ENCODE data around the gene CNPY3.
A peak's percentile ranks its signal among the peaks of the same experiment; 100 is the strongest.

CNPY3 gene

DNA sequence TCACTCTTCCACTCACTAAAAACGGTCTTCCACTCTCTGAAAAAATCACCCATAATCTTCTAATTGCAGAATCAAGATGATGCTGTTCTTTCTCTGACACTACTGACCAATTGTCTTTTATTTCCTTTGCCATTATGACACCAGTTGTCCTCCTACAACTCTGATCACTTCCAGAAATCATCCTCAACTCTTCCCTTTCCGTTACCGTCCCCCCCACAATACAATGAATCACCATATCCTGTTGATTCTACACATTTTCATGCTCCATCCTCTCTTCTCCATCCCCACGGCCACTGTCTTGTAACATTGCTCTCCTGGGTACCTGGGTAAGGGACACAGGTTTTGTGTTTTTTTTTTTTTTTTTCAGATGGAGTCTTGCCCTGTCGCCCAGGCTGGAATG lies 52.6 kb downstream of the CNPY3 start:
- DNase-seq (ENCODE audit: low spot score), result no peak

DNA sequence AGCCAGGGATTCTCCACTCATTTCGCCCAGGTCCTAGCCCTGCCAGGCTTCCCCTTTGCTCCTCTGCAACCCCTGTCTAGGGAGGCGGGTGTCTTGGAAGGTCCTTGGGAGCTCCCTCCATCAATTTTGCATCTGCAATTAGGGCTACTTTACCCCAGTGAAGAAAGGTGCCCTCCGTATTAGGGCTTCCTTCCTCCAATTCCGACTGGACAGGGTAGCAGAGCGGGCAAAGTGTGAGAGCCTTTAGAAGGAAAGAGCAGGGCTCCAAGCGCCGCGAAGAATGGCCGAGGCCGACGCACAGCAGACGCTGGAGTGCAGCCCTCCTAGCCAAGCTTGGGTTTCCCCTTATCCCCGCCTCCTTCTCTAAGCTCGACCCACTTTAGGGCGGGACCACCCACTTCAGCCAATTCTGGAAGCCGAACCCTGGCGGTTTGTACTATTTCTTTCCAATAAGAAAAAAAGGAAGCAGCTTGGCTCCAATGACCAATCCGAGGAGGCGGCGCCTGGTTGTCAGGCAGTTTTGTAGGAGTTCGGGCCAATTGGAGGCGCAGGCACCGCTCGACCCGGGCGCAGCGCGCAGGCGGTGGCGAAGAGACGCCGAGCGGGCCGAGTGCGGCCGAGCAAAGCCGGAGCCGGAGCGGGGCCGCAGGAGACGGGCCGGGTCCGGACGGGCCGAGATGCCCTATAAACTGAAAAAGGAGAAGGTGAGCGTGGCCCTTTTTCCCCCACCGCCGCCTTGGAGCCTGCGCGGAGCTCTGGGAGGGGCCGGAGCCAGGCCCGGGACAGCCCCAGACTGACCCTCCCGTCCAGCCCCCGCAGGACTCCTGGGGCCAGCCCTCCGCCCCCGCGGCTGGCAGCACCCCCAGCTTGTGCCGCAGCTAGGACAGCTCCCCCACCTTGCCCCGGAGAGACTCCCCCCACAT lies 55.0 kb downstream of the CNPY3 start, which contains the start of gene PPP2R5D:
PPP2R5D (plus strand) TSS at position 570 of the 923 bp plus-strand sequence; CDS start at position 678, 108 bp downstream.
- peak; percentile 99 for DNase-seq (ENCODE audit: low spot score)

DNA sequence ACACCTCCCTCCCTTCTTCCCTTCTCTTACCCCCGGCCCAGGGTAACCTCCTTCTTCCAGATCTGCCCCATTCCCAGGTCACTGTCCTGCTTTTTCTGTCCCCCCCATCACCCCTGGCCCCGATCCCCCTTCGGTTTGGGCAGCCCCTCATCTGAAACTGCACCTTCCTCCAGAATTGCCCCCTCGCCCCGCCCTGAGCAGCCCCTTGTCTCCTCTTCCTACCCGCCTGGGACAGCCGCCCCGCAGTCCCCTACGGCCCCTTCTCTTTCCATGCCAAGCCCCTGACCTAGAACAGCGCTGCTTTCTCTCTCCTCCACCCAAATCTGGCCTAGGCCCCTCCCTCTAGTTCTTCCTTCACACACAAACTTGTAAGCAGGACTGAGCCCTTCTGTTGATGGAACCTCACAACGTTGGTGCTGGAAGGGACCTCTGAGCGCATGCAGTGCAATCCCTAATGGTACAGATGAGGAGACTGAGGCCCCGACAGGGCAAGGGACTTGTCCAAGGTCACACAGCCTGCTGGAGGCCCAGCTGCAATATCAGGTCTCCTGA lies 55.7 kb downstream of the CNPY3 start:
- peak; percentile 46 for DNase-seq (ENCODE audit: low spot score)

DNA sequence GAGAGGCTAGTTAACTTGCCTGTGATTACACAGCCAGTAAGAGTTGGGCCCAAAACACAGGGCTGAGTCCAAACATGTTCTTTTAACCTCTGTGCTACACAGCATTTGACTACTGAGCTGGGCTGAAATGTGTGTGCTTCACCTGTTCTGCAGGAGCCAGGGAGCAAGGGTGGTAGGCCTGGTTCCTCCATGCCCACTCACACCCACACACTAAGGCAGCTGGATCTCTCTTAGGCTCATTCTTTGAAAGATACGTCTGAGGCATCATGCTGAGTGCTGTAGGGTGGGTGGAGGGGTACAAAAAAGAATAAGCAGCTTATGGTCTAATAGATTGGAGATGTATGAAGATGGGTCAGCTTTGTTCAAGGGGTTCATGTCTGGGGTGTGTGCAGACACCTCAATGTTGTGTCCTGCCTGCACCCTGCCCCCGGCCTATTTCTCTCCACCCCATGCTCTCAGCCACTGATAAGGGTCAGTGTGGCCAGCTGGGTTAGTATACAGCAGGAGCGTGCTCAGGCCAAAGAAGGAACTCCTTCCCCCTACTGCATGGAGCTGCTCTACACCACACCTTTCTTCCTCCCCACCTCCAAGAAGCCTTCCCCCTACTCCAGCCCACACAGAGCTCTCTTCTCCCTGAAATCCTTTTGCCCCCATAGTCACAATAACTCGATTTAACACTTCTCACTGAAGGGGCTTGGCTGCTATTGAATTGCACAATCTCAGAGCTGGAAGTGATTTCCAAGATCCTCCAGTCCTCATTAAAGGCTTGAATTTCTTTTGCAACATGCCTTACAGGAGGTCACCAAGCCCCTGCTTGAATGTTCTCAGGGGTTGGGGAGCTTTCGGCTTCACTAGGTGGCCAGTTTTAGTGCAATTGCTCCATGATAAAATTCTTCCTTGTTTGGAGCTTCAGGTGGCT lies 58.5 kb downstream of the CNPY3 start:
- no peak for DNase-seq (ENCODE audit: low spot score)

DNA sequence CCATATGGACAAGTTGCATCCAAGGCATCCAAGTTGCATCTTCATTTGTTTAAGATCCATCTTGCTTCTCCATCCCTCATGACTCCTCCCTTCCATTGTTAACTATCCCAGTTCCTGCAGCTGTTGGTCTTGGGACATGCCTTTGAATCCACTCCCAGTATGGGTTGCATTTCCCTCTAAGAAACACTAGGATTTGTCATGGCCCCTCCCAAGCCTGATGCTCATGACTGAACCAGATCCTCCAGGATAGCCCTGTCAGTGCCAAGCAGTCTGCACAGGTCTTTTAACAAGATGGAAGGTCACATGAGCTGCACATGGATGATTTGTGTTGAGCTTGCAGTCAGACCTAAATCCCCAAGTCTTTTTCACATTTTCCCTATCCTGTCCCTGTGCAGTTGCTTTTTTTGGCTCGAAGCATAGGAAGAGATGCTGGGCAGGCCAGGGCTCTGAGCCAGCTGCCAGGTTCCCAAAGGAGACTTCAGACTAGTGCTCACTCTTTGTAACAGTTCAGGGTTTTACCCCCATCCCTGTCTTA lies 59.3 kb downstream of the CNPY3 start:
- no peak for DNase-seq (ENCODE audit: low spot score)
